Activated CD4-positive, CD25-positive, alpha-beta regulatory T cell treated with anti-CD3 and anti-CD28 coated beads, Interleukin-2, amount 50 U/mL, for 16 hours (primary cell): ENCODE results near the gene CTSH.
"Not testable (repeated sequence)": the region's sequence is repeated elsewhere in the genome, so short reads cannot be mapped to it uniquely, and the experiment has no call there.

Experiments used
- DNase-seq: peaks from one replicate; pipeline ENCODE4 v3.0.0-alpha.2; 2020; ENCODE audit warnings: low read depth, low spot score

CTSH gene

DNA sequence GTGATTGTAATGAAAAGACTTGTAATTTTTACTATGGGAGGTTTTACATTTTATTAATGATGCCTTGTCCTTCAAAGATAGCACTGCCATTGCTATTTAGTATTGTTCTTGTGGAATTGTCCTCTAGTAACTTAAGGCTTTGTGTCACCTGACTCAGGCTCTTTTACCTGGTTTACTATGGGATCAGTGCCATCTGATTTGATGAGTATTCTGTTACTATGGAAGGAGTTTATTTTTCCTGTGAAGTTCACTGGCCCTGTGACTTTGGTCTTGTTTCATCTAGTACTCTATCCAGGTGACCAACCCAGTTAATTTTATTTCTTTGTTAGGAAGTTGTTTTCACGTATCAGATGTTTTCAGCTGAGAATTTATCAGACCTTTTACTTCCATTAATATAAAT lies 63.2 kb downstream of the CTSH start:
- no peak for DNase-seq

GRCh38 chr15:78880813-78881212 lies 64.0 kb downstream of the CTSH start:
- no peak for DNase-seq

GRCh38 chr15:78880242-78880533 lies 64.7 kb downstream of the CTSH start:
- DNase-seq = no peak

GRCh38 chr15:78879517-78880241 lies 65.2 kb downstream of the CTSH start:
- DNase-seq = no peak

DNA sequence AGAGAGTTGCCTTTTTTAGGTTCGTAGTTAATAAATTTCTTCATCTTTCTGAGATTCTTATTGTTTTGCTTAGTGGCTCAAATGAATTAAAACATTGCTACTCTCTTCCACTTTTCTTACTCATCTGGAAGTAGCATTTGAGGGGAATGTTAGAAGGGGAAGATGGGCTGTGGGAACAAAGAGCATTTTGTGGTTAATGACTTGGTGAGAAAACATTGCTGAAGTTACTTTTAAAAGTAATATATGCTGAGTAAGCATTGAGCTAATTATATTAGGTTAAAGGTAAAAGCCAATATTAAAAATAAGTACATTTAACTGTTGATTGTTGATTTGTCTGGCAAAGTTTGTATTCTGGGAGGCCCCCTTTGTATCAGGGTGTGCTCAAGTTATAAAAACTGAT lies 66.5 kb downstream of the CTSH start:
- no peak for DNase-seq

GRCh38 chr15:78876954-78877353 lies 67.9 kb downstream of the CTSH start:
- DNase-seq = not testable (repeated sequence)

- DNase-seq = no peak
Observed at GRCh38 chr15:78875107-78875914, 69.5 kb downstream of the CTSH start.

DNA sequence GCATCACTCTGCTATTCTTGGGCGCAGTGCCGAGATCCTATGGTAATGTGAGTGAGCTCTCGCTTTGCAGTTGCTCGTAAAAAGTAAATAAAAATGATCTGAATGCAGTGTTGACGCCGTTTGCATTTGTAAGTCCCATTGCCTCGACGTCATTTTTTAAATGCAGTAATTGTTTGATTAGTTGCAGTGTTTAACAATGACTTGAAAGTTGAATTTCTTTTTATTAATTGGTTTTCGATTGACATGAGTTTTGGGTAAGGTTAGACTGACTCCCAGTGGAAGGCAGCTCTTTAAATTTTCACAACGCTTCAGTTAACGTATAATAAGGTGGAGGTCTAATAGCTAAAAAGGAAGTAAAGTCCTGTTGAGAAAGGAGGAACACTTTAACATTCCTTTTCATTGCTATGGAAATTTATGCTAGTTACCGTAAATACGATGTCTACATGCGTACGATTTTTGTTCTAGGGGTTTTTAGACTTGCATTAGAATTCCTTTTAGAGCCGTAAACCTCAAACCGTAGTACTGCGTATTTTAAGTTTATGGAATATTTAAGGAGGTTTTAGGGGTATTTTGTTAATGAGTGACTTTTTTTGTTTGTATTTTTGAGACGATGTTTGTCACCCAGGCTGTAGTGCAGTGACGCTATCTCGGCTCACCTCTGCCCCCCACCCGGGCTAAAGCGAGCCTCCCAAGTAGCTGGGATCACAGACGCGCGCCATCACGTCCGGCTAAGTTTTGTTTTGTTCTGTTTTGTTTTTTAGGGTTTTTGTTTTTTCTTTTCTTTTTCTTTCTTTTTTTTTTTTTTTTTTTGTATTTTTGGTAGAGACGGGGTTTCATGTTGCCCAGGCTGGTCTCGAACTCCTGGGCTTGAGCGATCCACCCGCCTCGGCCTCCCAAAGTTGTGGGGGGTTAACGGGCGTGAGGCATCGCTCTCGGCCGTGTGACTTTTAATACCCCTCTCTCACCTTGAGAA lies 70.8 kb downstream of the CTSH start:
- DNase-seq = no peak

GRCh38 chr15:78872972-78873792 lies 71.7 kb downstream of the CTSH start:
- peak; percentile 79 for DNase-seq

DNA sequence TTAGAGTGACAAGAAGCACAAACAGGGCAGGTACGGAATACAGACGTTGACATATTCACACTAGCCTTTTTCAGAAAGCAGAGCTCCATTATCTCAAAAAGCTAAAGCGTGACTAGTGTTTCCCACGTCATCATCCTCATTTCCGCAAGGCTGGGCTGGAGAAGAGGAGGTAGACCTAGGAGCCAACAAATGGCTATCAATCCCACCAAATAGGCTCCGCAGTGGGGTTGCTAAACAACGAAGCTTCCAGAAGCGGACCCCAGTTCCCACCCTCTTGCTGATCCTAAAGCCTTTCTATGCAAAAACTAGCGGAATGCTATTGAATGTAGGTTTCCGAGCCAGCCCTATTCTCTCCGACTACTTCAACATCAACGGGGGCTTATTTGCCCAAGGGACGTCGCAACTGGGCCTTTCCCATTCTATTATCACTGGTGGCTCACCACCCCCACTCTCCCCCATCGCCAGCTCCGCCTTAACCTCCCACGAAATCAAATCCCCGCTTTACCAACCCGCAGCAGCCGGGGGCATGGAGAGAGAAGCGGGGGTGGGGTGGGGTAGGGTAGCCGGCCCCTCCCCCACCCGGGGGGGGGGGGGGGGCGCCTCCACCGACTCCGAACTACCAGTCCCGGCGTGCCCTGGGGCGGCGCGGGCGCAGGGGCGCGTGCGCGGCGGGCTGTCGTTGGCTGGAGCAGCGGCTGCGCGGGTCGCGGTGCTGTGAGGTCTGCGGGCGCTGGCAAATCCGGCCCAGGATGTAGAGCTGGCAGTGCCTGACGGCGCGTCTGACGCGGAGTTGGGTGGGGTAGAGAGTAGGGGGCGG lies 72.5 kb downstream of the CTSH start, which contains the start of gene MORF4L1:
Gene MORF4L1 (plus strand): TSS at position 736 of the 817 bp plus-strand sequence. CDS start 128 bp downstream, outside the sequence.
- DNase-seq = peak; percentile 93

DNA sequence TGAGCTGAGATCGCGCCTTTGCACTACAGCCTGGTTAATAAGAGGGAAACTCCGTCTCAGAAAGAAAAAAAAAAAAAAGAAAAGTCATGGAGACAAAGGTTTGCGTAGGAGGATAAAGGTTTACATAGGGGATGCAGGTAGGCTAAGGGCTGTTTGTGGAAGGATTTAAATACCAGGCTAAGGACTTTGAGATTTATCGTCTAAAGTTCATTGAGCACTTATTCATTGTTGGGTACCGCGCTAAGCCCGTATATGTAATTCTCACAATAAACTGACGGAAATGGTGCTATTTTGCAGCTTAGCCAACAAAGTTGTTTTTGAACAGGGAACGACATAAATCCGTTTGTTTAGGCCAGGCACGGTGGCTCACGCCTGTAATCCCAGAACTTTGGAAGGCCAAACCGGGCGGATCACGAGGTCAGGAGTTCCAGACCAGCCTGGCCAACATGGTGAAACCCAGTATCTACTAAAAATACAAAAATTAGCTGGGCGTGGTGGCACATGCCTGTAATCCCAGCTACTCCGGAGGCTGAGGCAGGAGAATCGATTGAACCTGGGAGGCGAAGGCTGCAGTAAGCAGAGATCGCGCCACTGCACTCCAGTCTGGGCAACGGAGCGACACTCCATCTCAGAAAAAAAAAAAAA lies 73.2 kb downstream of the CTSH start:
- DNase-seq = not testable (repeated sequence)
